HG03159 (cell line): ENCODE data around the gene WDR62.
A peak's percentile ranks its signal among the peaks of the same experiment; 100 is the strongest.

Experiments
- ATAC-seq: cut with Tn5 transposase; IDR thresholded peaks from one replicate; pipeline ENCODE4 v1.9.1; 2021; ENCODE audit warnings: mild to moderate bottlenecking, moderate library complexity; ENCODE audit not compliant: unreplicated experiment

The WDR62 gene

DNA sequence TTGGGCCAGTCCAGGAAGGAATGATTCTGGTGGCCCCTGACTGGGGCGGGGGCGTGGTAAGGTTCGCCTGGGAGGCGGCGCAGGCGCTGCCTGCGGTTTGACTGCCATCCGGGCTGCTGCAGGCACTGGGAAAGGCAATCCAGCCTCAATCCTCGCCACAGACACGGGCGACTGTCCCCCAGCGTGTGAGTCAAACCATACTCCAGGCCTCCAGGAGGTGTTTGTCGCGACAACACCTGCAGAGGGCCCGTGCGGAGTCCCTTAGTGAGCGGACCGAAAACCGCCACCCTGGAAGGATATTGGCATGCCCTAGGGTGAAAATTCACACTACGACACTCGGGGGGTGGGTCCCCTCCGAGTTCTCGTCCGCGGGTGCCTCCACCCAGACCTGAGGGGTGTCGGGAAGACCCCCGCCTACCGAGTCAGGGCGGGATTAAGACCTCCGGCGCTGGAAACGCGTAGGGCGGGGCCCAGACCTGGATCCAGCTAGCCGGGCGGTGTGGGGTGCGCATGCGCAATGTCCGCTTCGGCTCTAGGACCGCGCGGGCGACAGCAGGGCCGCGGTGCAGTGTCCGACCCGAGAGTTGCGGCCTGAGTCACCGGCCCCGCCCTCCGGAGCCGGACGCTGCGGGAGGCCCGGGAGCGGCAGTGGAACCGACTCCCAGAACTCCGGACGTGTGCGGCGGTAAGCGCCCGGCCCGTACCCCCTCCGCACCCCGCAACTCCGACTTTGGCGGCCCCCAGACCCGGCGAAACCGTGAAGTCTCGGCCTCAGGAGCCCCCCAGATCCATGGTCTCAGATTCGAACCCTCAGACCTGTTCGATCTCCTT lies 85.0 kb downstream of the WDR62 start, which contains the start of gene CAPNS1:
Gene CAPNS1, plus strand, starts transcription at position 594 of the 831 bp plus-strand sequence. CDS start 946 bp downstream, outside the sequence.
- peak; percentile 69 for ATAC-seq

- peak; percentile 21 for ATAC-seq
These were observed 85.8 kb downstream of the WDR62 start for GRCh38 chr19:36140304-36141038.

- peak; percentile 48 for ATAC-seq
These were observed 86.6 kb downstream of the WDR62 start for GRCh38 chr19:36141039-36141927.

DNA sequence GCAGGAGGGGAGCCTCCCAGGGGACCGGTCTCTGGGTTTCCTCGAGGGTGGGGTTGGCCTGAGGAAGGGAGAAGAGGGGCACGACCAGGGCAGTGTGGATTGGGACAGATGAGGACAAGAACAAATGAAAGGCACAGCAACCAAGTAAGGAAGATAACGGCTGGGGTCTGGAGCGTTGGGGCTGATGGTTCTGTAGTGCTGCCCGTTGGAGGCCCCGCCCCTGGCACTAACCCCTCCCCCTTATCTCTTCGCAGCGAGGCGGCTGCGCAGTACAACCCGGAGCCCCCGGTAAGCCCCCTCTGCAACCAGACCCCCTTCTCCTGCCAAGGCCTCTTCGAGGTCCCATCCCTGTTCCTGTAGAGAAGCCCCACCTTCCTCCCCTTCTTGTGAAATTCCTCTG lies 87.3 kb downstream of the WDR62 start:
- no peak for ATAC-seq

GRCh38 chr19:36142496-36142895 lies 87.8 kb downstream of the WDR62 start:
- no peak for ATAC-seq

GRCh38 chr19:36144624-36145023 lies 89.9 kb downstream of the WDR62 start:
- no peak for ATAC-seq

DNA sequence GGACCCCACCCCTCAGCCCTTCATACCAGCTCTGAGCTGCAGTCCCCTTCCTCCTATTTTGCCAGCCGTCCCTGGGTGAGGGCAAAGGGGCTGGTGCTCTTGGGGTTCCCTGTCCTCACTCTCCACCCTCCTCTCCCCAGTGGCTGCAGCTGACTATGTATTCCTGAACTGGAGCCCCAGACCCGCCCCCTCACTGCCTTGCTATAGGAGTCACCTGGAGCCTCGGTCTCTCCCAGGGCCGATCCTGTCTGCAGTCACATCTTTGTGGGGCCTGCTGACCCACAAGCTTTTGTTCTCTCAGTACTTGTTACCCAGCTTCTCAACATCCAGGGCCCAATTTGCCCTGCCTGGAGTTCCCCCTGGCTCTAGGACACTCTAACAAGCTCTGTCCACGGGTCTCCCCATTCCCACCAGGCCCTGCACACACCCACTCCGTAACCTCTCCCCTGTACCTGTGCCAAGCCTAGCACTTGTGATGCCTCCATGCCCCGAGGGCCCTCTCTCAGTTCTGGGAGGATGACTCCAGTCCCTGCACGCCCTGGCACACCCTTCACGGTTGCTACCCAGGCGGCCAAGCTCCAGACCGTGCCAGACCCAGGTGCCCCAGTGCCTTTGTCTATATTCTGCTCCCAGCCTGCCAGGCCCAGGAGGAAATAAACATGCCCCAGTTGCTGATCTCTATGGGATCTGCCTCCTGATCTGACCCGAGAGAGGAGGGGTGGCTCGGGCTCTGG lies 95.1 kb downstream of the WDR62 start:
- no peak for ATAC-seq

GRCh38 chr19:36150586-36150985 lies 95.9 kb downstream of the WDR62 start:
- ATAC-seq, result no peak

DNA sequence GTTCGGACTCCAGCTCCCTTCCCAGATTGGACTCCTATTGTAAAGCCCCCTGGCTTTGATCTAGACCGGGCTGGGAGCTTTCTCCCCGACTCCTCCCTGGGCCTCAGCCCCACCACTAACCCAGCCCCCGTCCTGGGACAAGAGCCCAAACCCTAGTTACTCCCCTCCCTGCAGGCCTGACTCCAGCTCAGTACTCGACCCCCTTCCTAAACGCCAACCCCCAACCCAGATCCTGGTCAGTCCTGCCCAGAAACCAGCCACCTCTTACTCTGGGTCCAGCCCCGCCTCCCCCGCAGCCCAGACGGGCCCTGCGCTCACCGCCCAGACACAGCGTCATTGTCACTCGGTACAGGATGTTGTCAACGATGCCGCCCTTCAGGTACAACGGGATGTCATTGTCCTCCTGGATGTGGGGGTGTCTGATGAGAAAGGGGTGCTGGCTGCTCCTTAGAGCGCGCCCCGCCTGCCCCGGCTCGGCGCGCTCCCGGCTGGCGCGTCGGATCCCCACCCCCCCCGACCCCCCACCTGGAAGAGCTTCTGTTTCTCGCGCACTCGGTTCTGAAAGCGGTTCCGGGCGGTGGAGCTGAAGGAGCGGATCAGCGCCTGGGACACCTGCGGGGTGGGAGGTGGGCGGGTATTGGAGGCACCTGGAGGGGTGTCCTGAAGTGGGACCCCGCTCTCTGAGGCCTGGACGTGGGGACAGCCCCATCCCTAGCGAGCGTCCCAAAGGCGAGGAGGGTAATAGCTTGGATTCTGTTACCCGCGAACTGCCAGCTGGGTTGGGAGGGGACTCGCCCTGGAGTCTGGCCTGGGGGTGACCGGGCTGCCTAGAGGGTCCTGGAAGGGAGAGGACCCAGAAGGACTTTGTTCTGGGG lies 96.7 kb downstream of the WDR62 start:
- ATAC-seq, result no peak

DNA sequence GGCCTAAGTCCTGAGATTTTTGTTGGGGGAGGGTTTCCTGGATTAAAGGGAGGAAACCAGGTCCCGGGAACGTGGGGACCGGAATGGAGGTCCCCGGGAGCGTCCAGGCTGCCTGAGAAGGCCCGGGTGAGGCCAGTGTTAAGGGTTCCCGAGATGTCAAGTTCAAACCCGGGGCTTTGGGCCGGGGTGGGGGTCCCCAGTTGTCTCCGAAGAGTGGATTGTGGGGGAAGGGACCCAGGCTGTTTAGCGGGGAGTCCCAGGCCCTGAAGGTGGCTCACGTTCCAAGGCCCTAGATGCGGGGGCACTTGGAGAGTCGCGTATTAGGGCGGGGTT lies 97.3 kb downstream of the WDR62 start:
- ATAC-seq, result no peak

GRCh38 chr19:36152352-36153091 lies 97.8 kb downstream of the WDR62 start, which contains the start of gene COX7A1:
Gene COX7A1, minus strand, starts transcription at chr19:36152447. Its CDS starts 40 bp downstream, at chr19:36152407.
- ATAC-seq, result no peak

DNA sequence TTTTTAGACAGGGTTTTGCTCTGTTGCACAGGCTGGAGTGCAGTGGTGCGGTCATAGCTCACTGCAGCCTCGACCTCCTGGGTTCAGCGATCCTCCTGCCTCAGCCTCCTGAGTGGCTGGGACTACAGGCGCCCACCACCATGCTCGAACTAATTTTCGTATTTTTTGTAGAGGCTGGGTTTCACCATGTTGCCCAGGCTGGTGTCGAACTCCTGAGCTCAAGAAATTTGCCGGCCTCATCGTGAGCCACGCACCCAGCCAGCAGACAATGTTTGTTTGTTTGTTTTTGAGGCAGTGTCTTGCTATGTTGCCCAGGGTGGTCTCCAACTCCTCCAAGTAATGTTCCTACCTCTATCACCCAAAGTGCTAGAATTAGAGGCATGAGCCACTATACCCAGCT lies 98.4 kb downstream of the WDR62 start:
- no peak for ATAC-seq
